GM19043 (cell line): ENCODE data around the gene CAST.

Experiments
- ATAC-seq: cut with Tn5 transposase; IDR thresholded peaks from one replicate; pipeline ENCODE4 v1.9.1; 2021; ENCODE audit warnings: low read depth; ENCODE audit not compliant: unreplicated experiment

Gene CAST

GRCh38 chr5:96708600-96708999 is 46.4 kb downstream of the CAST start:
- ATAC-seq = no peak

GRCh38 chr5:96709152-96709821 is 47.1 kb downstream of the CAST start:
- ATAC-seq = no peak

- no peak for ATAC-seq
Observed at GRCh38 chr5:96712100-96712746, 50.0 kb downstream of the CAST start.

GRCh38 chr5:96714450-96714849 is 52.3 kb downstream of the CAST start:
- ATAC-seq = no peak

- ATAC-seq = peak; percentile 52
Observed at GRCh38 chr5:96714951-96715451, 52.8 kb downstream of the CAST start.

GRCh38 chr5:96716007-96716406 is 53.8 kb downstream of the CAST start:
- ATAC-seq = no peak

GRCh38 chr5:96716716-96717115 is 54.5 kb downstream of the CAST start:
- no peak for ATAC-seq

GRCh38 chr5:96717874-96718273 is 55.7 kb downstream of the CAST start:
- ATAC-seq = no peak

GRCh38 chr5:96718635-96719077 is 56.5 kb downstream of the CAST start:
- ATAC-seq = no peak

- no peak for ATAC-seq
Observed at GRCh38 chr5:96720408-96720807, 58.2 kb downstream of the CAST start.

GRCh38 chr5:96721351-96721977 is 59.3 kb downstream of the CAST start:
- no peak for ATAC-seq

- no peak for ATAC-seq
Observed at GRCh38 chr5:96725257-96725656, 63.1 kb downstream of the CAST start.

GRCh38 chr5:96726802-96727201 is 64.6 kb downstream of the CAST start:
- no peak for ATAC-seq

GRCh38 chr5:96729156-96729555 is 67.0 kb downstream of the CAST start:
- no peak for ATAC-seq

- no peak for ATAC-seq
Observed at GRCh38 chr5:96730586-96730985, 68.4 kb downstream of the CAST start.

- ATAC-seq = no peak
Observed at GRCh38 chr5:96733771-96734500, 71.8 kb downstream of the CAST start.

- no peak for ATAC-seq
Observed at GRCh38 chr5:96734871-96735325, 72.7 kb downstream of the CAST start.

GRCh38 chr5:96736937-96737336 is 74.8 kb downstream of the CAST start:
- no peak for ATAC-seq

GRCh38 chr5:96741106-96741505 is 78.9 kb downstream of the CAST start:
- no peak for ATAC-seq

GRCh38 chr5:96741891-96742309 is 79.7 kb downstream of the CAST start:
- no peak for ATAC-seq

- no peak for ATAC-seq
Observed at GRCh38 chr5:96742538-96742937, 80.4 kb downstream of the CAST start.
